LNCAP (cell line): ENCODE measurements around the gene HOXD12.

Experiments used
- CTCF ChIP-seq: fragments of 450-650 bp; IDR thresholded peaks from 2 replicates; pipeline ENCODE4 v1.5.1; 2017; ENCODE audit warnings: mild to moderate bottlenecking

Gene HOXD12

GRCh38 chr2:176136374-176137251 lies 37.0 kb downstream of the HOXD12 start:
- TF ChIP-seq CTCF: no peak

GRCh38 chr2:176137252-176137580 lies 37.6 kb downstream of the HOXD12 start:
- TF ChIP-seq CTCF: no peak

GRCh38 chr2:176137906-176138305 lies 38.3 kb downstream of the HOXD12 start:
- no peak for TF ChIP-seq CTCF

GRCh38 chr2:176138526-176138922 lies 38.9 kb downstream of the HOXD12 start:
- no peak for TF ChIP-seq CTCF

- no peak for TF ChIP-seq CTCF
These were observed 39.5 kb downstream of the HOXD12 start for GRCh38 chr2:176138923-176139660.

GRCh38 chr2:176139661-176140512 lies 40.3 kb downstream of the HOXD12 start:
- TF ChIP-seq CTCF: no peak
